ENCODE results near the gene ROCK2.
"Not testable (repeated sequence)": the region's sequence is repeated elsewhere in the genome, so short reads cannot be mapped to it uniquely, and the experiment has no call there.

- TF ChIP-seq CTCF, POLR2AphosphoS5 (IDR thresholded peaks at IDR 0.05): not testable (repeated sequence)
Observed at GRCh38 chr2:11252458-11252857, 92.0 kb downstream of the ROCK2 start.

All from sigmoid colon (tissue), 4 donors.